Neural cell (in vitro differentiated cells): ENCODE results near the gene UNC5C. TPM values are rescaled to one million over a fixed set of nuclear protein-coding genes. Genes with fewer than 3 reads are reported as not detected.

Experiments used
- H2AFZ ChIP-seq: fragments of 200-600, 300-800 bp; sonication (generic), shearing (Covaris generic); 2 replicates; pipeline ENCODE4 v1.6.0; 2014; ENCODE audit warnings: low read depth, mild to moderate bottlenecking, antibody characterized with exemption, low read length, moderate library complexity
- H3F3A ChIP-seq: fragments of 200-600 bp; shearing (Covaris generic); 2 replicates; pipeline ENCODE4 v1.6.1; 2016; ENCODE audit warnings: mild to moderate bottlenecking, moderate library complexity, mixed read lengths, antibody characterized with exemption, low read length; ENCODE audit not compliant: insufficient read depth, poor library complexity, severe bottlenecking
- H3K27ac ChIP-seq: fragments of 200-600, 300-800 bp; sonication (generic), shearing (Covaris generic); 2 replicates; pipeline ENCODE4 v1.5.1; 2014; ENCODE audit warnings: mild to moderate bottlenecking, low read length, moderate library complexity
- H3K27me3 ChIP-seq: fragments of 300-800, 200-600 bp; sonication (generic), shearing (Covaris generic); 2 replicates; pipeline ENCODE4 v1.6.0; 2014; ENCODE audit warnings: mild to moderate bottlenecking, low read depth, low read length, moderate library complexity; ENCODE audit not compliant: insufficient read depth
- H3K36me3 ChIP-seq: fragments of 300-800, 200-600 bp; sonication (generic), shearing (Covaris generic); 2 replicates; pipeline ENCODE4 v1.5.1; 2014; ENCODE audit warnings: mild to moderate bottlenecking, antibody characterized with exemption, low read length, moderate library complexity; ENCODE audit not compliant: insufficient read depth
- H3K4me2 ChIP-seq: fragments of 300-800, 200-600 bp; sonication (generic), shearing (Covaris generic); 2 replicates; pipeline ENCODE4 v1.6.0; 2014; ENCODE audit warnings: mild to moderate bottlenecking, low read length
- H3K4me3 ChIP-seq: fragments of 300-800, 200-600 bp; sonication (generic), shearing (Covaris generic); 2 replicates; pipeline ENCODE4 v1.5.1; 2014; ENCODE audit warnings: mild to moderate bottlenecking, low read length, moderate library complexity
- H3K79me2 ChIP-seq: fragments of 200-600 bp; shearing (Covaris generic); replicated peaks from 2 replicates; pipeline ENCODE4 v1.6.0; 2014; ENCODE audit warnings: mild to moderate bottlenecking, low read length, moderate library complexity; ENCODE audit not compliant: insufficient read depth
- H3K9ac ChIP-seq: fragments of 300-800, 200-600 bp; sonication (generic), shearing (Covaris generic); 2 replicates; pipeline ENCODE4 v1.6.1; 2016; ENCODE audit warnings: mild to moderate bottlenecking, low read length, mixed read lengths
- H3K9me2 ChIP-seq: fragments of 200-600 bp; shearing (Covaris generic); 2 replicates; pipeline ENCODE4 v1.6.1; 2016; ENCODE audit warnings: mild to moderate bottlenecking, low read length, mixed read lengths; ENCODE audit not compliant: insufficient read depth
- H3K9me3 ChIP-seq: fragments of 200-600, 300-800 bp; sonication (generic), shearing (Covaris generic); 2 replicates; pipeline ENCODE4 v1.6.1; 2016; ENCODE audit warnings: mild to moderate bottlenecking, mixed run types, low read length, moderate library complexity, mixed read lengths
- H4K20me1 ChIP-seq: fragments of 200-600 bp; shearing (Covaris generic); 2 replicates; pipeline ENCODE4 v1.6.1; 2016; ENCODE audit warnings: mild to moderate bottlenecking, mixed run types; ENCODE audit not compliant: insufficient read depth
- EP300 ChIP-seq: fragments of 450-650 bp; conservative IDR thresholded peaks from 2 replicates; pipeline ENCODE4 v1.6.1; 2014; ENCODE audit warnings: antibody characterized with exemption, mild to moderate bottlenecking, moderate library complexity; ENCODE audit not compliant: poor library complexity, severe bottlenecking
- EZH2 ChIP-seq: fragments of 200-600, 300-800 bp; shearing (Covaris generic), sonication (generic); IDR thresholded peaks from 2 replicates; pipeline ENCODE4 v1.6.1; 2014; ENCODE audit warnings: antibody characterized with exemption, low read length, borderline replicate concordance, mild to moderate bottlenecking; ENCODE audit not compliant: insufficient read depth, poor library complexity, severe bottlenecking
- MXI1 ChIP-seq: fragments of 450-650 bp; conservative IDR thresholded peaks from 2 replicates; pipeline ENCODE4 v1.6.1; 2014; ENCODE audit warnings: antibody characterized with exemption, mild to moderate bottlenecking; ENCODE audit not compliant: poor library complexity, severe bottlenecking
- POLR2AphosphoS5 ChIP-seq: IDR thresholded peaks from 2 replicates; pipeline ENCODE4 v1.6.1; 2012
- RAD21 ChIP-seq: fragments of 450-650 bp; conservative IDR thresholded peaks from 2 replicates; pipeline ENCODE4 v1.6.1; 2014; ENCODE audit warnings: antibody characterized with exemption, mild to moderate bottlenecking, moderate library complexity
- SMC3 ChIP-seq: fragments of 450-650 bp; conservative IDR thresholded peaks from 2 replicates; pipeline ENCODE4 v1.6.1; 2014; ENCODE audit warnings: antibody characterized with exemption, mild to moderate bottlenecking, moderate library complexity; ENCODE audit not compliant: poor library complexity
- TAF1 ChIP-seq: IDR thresholded peaks from 2 replicates; pipeline ENCODE4 v1.6.1; 2012; ENCODE audit warnings: low read depth
- polyA plus RNA-seq: library from polyadenylated mRNA; depleted of rRNA; stranded (reverse); fragments of >200 nt; gene quantifications from 2 replicates; pipeline ENCODE4 v1.2.3, GENCODE V29; 2014
- TF ChIP-seq, protein P1 (sequence below): IDR thresholded peaks from 2 replicates; pipeline ENCODE4 v1.6.1; 2012; ENCODE audit warnings: borderline replicate concordance
- TF ChIP-seq, protein P2 (sequence below): fragments of 450-650 bp; IDR thresholded peaks from 2 replicates; pipeline ENCODE4 v1.5.1; 2014; ENCODE audit warnings: antibody characterized with exemption, mild to moderate bottlenecking, moderate library complexity; ENCODE audit not compliant: poor library complexity, severe bottlenecking

The UNC5C gene
- polyA plus RNA-seq, 1 donor from 2014 or later, result 0.56 TPM

DNA sequence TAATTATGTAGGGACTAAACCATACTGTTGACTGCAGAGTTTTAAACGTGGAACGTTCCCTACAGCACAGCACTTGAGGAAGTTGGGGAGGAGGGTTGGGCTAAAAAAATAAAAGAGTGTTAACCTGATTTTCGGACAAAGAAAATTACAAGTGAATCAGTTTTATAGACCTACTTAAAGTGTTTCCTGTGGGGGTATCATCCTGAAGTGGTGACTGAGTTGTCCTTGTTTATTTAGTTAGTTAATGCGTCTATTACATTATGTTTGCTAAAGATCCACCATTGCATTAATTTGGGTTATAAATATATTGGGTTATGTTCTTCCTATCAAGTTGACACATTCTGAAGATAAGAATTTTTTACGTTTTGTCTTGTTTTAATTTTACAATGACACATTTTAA, 14.7 kb downstream of the UNC5C start:
- H4K20me1 ChIP-seq, result no peaks in the 10 kb centered on the region
- TF ChIP-seq EZH2 (no peak), MXI1 (no peak), POLR2AphosphoS5 (no peak), RAD21 (no peak), SMC3 (no peak)
- TF ChIP-seq, protein P1, sequence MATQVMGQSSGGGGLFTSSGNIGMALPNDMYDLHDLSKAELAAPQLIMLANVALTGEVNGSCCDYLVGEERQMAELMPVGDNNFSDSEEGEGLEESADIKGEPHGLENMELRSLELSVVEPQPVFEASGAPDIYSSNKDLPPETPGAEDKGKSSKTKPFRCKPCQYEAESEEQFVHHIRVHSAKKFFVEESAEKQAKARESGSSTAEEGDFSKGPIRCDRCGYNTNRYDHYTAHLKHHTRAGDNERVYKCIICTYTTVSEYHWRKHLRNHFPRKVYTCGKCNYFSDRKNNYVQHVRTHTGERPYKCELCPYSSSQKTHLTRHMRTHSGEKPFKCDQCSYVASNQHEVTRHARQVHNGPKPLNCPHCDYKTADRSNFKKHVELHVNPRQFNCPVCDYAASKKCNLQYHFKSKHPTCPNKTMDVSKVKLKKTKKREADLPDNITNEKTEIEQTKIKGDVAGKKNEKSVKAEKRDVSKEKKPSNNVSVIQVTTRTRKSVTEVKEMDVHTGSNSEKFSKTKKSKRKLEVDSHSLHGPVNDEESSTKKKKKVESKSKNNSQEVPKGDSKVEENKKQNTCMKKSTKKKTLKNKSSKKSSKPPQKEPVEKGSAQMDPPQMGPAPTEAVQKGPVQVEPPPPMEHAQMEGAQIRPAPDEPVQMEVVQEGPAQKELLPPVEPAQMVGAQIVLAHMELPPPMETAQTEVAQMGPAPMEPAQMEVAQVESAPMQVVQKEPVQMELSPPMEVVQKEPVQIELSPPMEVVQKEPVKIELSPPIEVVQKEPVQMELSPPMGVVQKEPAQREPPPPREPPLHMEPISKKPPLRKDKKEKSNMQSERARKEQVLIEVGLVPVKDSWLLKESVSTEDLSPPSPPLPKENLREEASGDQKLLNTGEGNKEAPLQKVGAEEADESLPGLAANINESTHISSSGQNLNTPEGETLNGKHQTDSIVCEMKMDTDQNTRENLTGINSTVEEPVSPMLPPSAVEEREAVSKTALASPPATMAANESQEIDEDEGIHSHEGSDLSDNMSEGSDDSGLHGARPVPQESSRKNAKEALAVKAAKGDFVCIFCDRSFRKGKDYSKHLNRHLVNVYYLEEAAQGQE, result no peak
- TF ChIP-seq, protein P2, sequence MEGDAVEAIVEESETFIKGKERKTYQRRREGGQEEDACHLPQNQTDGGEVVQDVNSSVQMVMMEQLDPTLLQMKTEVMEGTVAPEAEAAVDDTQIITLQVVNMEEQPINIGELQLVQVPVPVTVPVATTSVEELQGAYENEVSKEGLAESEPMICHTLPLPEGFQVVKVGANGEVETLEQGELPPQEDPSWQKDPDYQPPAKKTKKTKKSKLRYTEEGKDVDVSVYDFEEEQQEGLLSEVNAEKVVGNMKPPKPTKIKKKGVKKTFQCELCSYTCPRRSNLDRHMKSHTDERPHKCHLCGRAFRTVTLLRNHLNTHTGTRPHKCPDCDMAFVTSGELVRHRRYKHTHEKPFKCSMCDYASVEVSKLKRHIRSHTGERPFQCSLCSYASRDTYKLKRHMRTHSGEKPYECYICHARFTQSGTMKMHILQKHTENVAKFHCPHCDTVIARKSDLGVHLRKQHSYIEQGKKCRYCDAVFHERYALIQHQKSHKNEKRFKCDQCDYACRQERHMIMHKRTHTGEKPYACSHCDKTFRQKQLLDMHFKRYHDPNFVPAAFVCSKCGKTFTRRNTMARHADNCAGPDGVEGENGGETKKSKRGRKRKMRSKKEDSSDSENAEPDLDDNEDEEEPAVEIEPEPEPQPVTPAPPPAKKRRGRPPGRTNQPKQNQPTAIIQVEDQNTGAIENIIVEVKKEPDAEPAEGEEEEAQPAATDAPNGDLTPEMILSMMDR, result no peak
- H3K9ac ChIP-seq, result no peak overlapping the region
- no peak overlapping the region for H3K27ac ChIP-seq
- H3K4me3 ChIP-seq, result no peak overlapping the region
- H3K4me2 ChIP-seq, result no peak overlapping the region
- H2AFZ ChIP-seq, result no peak overlapping the region
- H3K79me2 ChIP-seq, result no peaks in the 10 kb centered on the region
- H3K9me3 ChIP-seq, result no peaks in the 10 kb centered on the region
- H3K36me3 ChIP-seq, result no peaks in the 10 kb centered on the region
- no peaks in the 10 kb centered on the region for H3K27me3 ChIP-seq
- no peaks in the 10 kb centered on the region for H3K9me2 ChIP-seq
- H3F3A ChIP-seq, result no peaks in the 10 kb centered on the region

DNA sequence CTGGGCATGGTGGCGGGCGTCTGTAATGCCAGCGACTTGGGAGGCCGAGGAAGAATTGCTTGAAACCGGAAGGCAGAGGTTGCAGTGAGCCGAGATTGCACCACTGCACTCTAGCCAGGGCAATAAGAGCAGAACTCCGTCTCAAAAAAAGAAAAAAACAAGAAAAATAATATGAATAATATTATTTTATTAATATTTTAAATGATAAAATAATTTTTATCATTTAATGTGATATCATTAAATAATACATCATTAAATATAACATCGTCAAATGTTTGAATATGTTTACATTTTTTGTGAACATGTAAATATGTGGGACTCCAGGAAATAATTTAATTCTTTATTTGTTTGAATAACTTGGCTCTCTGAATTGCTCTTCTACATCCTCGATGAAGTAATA, 15.5 kb downstream of the UNC5C start:
- no peaks in the 10 kb centered on the region for H3F3A ChIP-seq
- H3K9me2 ChIP-seq, result no peaks in the 10 kb centered on the region
- no peak overlapping the region for H3K27ac ChIP-seq
- no peaks in the 10 kb centered on the region for H4K20me1 ChIP-seq
- no peaks in the 10 kb centered on the region for H3K36me3 ChIP-seq
- TF ChIP-seq EP300 (no peak), MXI1 (no peak), SMC3 (no peak), RAD21 (no peak), TAF1 (no peak), POLR2AphosphoS5 (no peak)
- TF ChIP-seq, protein P1, result no peak
- TF ChIP-seq, protein P2, result no peak
- H3K27me3 ChIP-seq, result peaks cover 5% of the 10 kb centered on the region
- H3K4me3 ChIP-seq, result no peak overlapping the region
- no peaks in the 10 kb centered on the region for H3K79me2 ChIP-seq
- H3K9ac ChIP-seq, result no peak overlapping the region
- no peak overlapping the region for H2AFZ ChIP-seq
- H3K9me3 ChIP-seq, result no peaks in the 10 kb centered on the region
- no peak overlapping the region for H3K4me2 ChIP-seq
